ENCODE data around the gene FAM98C. TPM values are rescaled to one million over a fixed set of nuclear protein-coding genes. Genes with fewer than 3 reads are reported as not detected.

The FAM98C gene
- total RNA-seq: 4.7 TPM

- Histone ChIP-seq H3K36me3 (ENCODE audit: control insufficient read depth in 3 of 3, insufficient read depth in 3 of 3, low read length in 3 of 3) (peaks cover 3 to 6% (median 6%) of the 10 kb centered on the region in 3 donors), H3K9ac (ENCODE audit: low read depth in 1 of 3, low read length in 3 of 3) (peak within 1 kb of the TSS; percentile 76 to 85 (median 79)), H3K9me3 (ENCODE audit: control insufficient read depth in 3 of 3, low read length in 3 of 3) (no peaks in the 10 kb centered on the region), H3K4me1 (ENCODE audit: control insufficient read depth in 3 of 3, insufficient read depth in 3 of 3, low read length in 3 of 3) (peaks cover 0 to 6% (median 3%) of the 10 kb centered on the region in 3 donors), H3K4me3 (ENCODE audit: low read length in 3 of 3) (peak within 1 kb of the TSS; percentile 81 to 94 (median 83)), H3K27ac (ENCODE audit: low read depth, low read length) (no peak within 1 kb of the TSS), H3K27me3 (ENCODE audit: control insufficient read depth in 3 of 3, insufficient read depth in 3 of 3, low read length in 3 of 3) (peaks cover 9 to 17% (median 15%) of the 10 kb centered on the region in 3 donors)
These were observed at the start of gene FAM98C for GRCh38 chr19:38402967-38403674. Gene FAM98C (plus strand): TSS chr19:38403093. CDS start chr19:38403154, 61 bp downstream.

GRCh38 chr19:38355728-38356725 is 46.9 kb upstream of the FAM98C start:
- H3K27me3 ChIP-seq (ENCODE audit: control insufficient read depth in 3 of 3, insufficient read depth in 3 of 3, low read length in 3 of 3): peaks cover 42 to 64% (median 47%) of the 10 kb centered on the region in 3 donors
- H3K9me3 ChIP-seq (ENCODE audit: control insufficient read depth in 3 of 3, low read length in 3 of 3): no peaks in the 10 kb centered on the region
- no peaks in the 10 kb centered on the region for H3K36me3 ChIP-seq (ENCODE audit: control insufficient read depth in 3 of 3, insufficient read depth in 3 of 3, low read length in 3 of 3)
- H3K4me1 ChIP-seq (ENCODE audit: control insufficient read depth in 3 of 3, insufficient read depth in 3 of 3, low read length in 3 of 3): peaks cover 0 to under 1% (median under 1%) of the 10 kb centered on the region in 3 donors
- no peak overlapping the region for H3K9ac ChIP-seq (ENCODE audit: low read depth in 1 of 3, low read length in 3 of 3)
- H3K4me3 ChIP-seq (ENCODE audit: low read length in 3 of 3): no peak overlapping the region
- H3K27ac ChIP-seq (ENCODE audit: low read depth, low read length): no peak overlapping the region

DNA sequence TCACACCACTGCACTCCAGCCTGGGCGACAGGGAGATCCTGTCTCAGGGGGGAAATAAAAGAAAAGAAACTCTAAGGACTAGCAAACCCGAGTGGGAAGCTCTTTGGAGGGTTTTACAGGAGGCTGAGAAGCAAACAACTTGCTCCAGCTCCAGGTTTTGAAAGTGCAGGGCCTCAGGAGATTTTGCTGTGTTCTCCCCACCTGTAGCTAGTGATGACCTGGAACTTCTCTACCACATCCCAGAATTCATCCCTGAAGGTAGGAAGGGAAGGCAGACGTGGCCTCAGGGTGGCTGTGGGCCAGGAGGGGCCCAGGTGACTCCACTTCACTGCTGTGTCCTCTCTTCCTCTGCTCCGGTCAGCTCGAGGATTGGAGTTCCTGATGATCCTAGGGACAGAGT is 44.8 kb upstream of the FAM98C start:
- H3K4me1 ChIP-seq (ENCODE audit: control insufficient read depth in 3 of 3, insufficient read depth in 3 of 3, low read length in 3 of 3): peaks cover 4 to 15% (median 12%) of the 10 kb centered on the region in 3 donors
- no peaks in the 10 kb centered on the region for H3K36me3 ChIP-seq (ENCODE audit: control insufficient read depth in 3 of 3, insufficient read depth in 3 of 3, low read length in 3 of 3)
- no peak overlapping the region for H3K27ac ChIP-seq (ENCODE audit: low read depth, low read length)
- H3K4me3 ChIP-seq (ENCODE audit: low read length in 3 of 3): no peak overlapping the region
- peaks cover 34 to 61% (median 39%) of the 10 kb centered on the region in 3 donors for H3K27me3 ChIP-seq (ENCODE audit: control insufficient read depth in 3 of 3, insufficient read depth in 3 of 3, low read length in 3 of 3)
- no peak overlapping the region for H3K9ac ChIP-seq (ENCODE audit: low read depth in 1 of 3, low read length in 3 of 3)
- H3K9me3 ChIP-seq (ENCODE audit: control insufficient read depth in 3 of 3, low read length in 3 of 3): no peaks in the 10 kb centered on the region

GRCh38 chr19:38359242-38360021 is 43.5 kb upstream of the FAM98C start:
- H3K27me3 ChIP-seq (ENCODE audit: control insufficient read depth in 3 of 3, insufficient read depth in 3 of 3, low read length in 3 of 3): peaks cover 31 to 56% (median 34%) of the 10 kb centered on the region in 3 donors
- H3K36me3 ChIP-seq (ENCODE audit: control insufficient read depth in 3 of 3, insufficient read depth in 3 of 3, low read length in 3 of 3): no peaks in the 10 kb centered on the region
- H3K4me1 ChIP-seq (ENCODE audit: control insufficient read depth in 3 of 3, insufficient read depth in 3 of 3, low read length in 3 of 3): peaks cover 4 to 15% (median 12%) of the 10 kb centered on the region in 3 donors
- no peak overlapping the region for H3K27ac ChIP-seq (ENCODE audit: low read depth, low read length)
- H3K4me3 ChIP-seq (ENCODE audit: low read length in 3 of 3): no peak overlapping the region
- H3K9me3 ChIP-seq (ENCODE audit: control insufficient read depth in 3 of 3, low read length in 3 of 3): no peaks in the 10 kb centered on the region
- no peak overlapping the region for H3K9ac ChIP-seq (ENCODE audit: low read depth in 1 of 3, low read length in 3 of 3)

DNA sequence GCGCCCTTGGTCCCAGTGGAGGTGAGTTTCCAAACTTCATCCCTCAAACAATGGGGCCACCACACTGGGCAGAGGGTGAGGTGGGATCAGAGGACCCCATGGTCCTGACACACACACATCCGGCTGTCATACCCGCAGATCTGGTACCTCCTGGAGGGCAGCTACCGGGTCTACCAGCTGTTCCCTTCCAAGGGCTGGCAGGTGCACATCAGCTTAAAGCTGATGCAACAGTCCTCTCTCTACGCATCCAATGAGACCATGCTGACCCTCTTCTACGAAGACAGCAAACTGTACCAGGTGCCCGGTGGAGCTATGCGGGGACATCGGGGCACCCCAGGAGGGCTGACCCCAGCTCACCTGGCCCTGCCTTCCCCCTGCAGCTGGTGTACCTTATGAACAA is 42.5 kb upstream of the FAM98C start:
- H3K9ac ChIP-seq (ENCODE audit: low read depth in 1 of 3, low read length in 3 of 3): no peak overlapping the region
- no peaks in the 10 kb centered on the region for H3K9me3 ChIP-seq (ENCODE audit: control insufficient read depth in 3 of 3, low read length in 3 of 3)
- no peaks in the 10 kb centered on the region for H3K36me3 ChIP-seq (ENCODE audit: control insufficient read depth in 3 of 3, insufficient read depth in 3 of 3, low read length in 3 of 3)
- H3K4me3 ChIP-seq (ENCODE audit: low read length in 3 of 3): no peak overlapping the region
- H3K4me1 ChIP-seq (ENCODE audit: control insufficient read depth in 3 of 3, insufficient read depth in 3 of 3, low read length in 3 of 3): peaks cover 4 to 15% (median 12%) of the 10 kb centered on the region in 3 donors
- no peak overlapping the region for H3K27ac ChIP-seq (ENCODE audit: low read depth, low read length)
- peaks cover 34 to 52% (median 34%) of the 10 kb centered on the region in 3 donors for H3K27me3 ChIP-seq (ENCODE audit: control insufficient read depth in 3 of 3, insufficient read depth in 3 of 3, low read length in 3 of 3)

DNA sequence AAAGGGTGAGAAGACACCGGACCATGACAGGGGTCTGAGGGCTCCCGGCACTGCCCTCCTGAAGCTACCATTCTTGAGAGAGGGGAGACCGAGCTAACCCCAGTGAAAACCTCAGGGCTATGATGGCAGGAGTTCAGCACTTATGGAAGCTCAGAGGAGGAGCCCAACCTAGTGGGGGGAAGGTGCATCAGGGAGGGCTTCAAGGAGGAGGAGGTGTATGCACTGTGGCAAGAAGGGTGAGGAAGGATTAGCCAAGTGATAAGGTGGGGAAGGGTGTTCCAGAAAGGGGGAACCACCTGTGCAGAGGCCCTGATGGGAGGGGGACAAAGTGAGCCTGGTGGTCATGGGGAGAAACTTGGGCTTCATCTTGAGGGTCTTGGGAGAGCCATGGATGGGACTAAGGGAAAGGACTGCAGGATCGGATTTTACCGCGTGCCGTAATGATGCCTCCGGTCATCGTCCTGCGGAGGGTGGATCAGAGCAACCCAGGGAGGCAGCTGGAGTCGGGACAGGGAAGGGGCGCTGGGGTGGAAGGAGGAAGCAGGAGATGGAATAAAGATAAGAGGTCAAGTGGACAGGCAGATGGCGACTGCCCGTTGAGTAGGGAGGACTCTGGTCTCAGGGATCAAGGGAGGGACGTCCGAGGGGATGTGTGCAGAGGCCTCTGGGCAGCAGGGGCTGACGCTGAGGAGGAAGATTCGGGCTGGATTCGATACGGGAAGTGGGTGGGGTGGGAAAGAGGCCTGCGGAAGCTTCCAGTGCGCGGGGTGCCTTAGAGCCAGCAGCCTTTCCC is 41.9 kb upstream of the FAM98C start:
- peaks cover 36 to 53% (median 36%) of the 10 kb centered on the region in 3 donors for H3K27me3 ChIP-seq (ENCODE audit: control insufficient read depth in 3 of 3, insufficient read depth in 3 of 3, low read length in 3 of 3)
- H3K4me1 ChIP-seq (ENCODE audit: control insufficient read depth in 3 of 3, insufficient read depth in 3 of 3, low read length in 3 of 3): peaks cover 4 to 15% (median 12%) of the 10 kb centered on the region in 3 donors
- no peak overlapping the region for H3K27ac ChIP-seq (ENCODE audit: low read depth, low read length)
- peak overlapping the region in 1 of 3 donors; percentile 64 for H3K9ac ChIP-seq (ENCODE audit: low read depth in 1 of 3, low read length in 3 of 3)
- H3K9me3 ChIP-seq (ENCODE audit: control insufficient read depth in 3 of 3, low read length in 3 of 3): no peaks in the 10 kb centered on the region
- no peaks in the 10 kb centered on the region for H3K36me3 ChIP-seq (ENCODE audit: control insufficient read depth in 3 of 3, insufficient read depth in 3 of 3, low read length in 3 of 3)
- peak overlapping the region; percentile 71 to 75 (median 74) for H3K4me3 ChIP-seq (ENCODE audit: low read length in 3 of 3)

GRCh38 chr19:38361633-38362075 is 41.2 kb upstream of the FAM98C start:
- no peak overlapping the region for H3K27ac ChIP-seq (ENCODE audit: low read depth, low read length)
- peaks cover 32 to 51% (median 36%) of the 10 kb centered on the region in 3 donors for H3K27me3 ChIP-seq (ENCODE audit: control insufficient read depth in 3 of 3, insufficient read depth in 3 of 3, low read length in 3 of 3)
- H3K9ac ChIP-seq (ENCODE audit: low read depth in 1 of 3, low read length in 3 of 3): peak overlapping the region in 2 of 3 donors; percentile 14 to 64
- H3K4me1 ChIP-seq (ENCODE audit: control insufficient read depth in 3 of 3, insufficient read depth in 3 of 3, low read length in 3 of 3): peaks cover 4 to 15% (median 12%) of the 10 kb centered on the region in 3 donors
- peak overlapping the region; percentile 71 to 75 (median 74) for H3K4me3 ChIP-seq (ENCODE audit: low read length in 3 of 3)
- no peaks in the 10 kb centered on the region for H3K36me3 ChIP-seq (ENCODE audit: control insufficient read depth in 3 of 3, insufficient read depth in 3 of 3, low read length in 3 of 3)
- no peaks in the 10 kb centered on the region for H3K9me3 ChIP-seq (ENCODE audit: control insufficient read depth in 3 of 3, low read length in 3 of 3)

GRCh38 chr19:38362076-38362945 is 40.6 kb upstream of the FAM98C start:
- H3K27ac ChIP-seq (ENCODE audit: low read depth, low read length): no peak overlapping the region
- no peaks in the 10 kb centered on the region for H3K9me3 ChIP-seq (ENCODE audit: control insufficient read depth in 3 of 3, low read length in 3 of 3)
- H3K36me3 ChIP-seq (ENCODE audit: control insufficient read depth in 3 of 3, insufficient read depth in 3 of 3, low read length in 3 of 3): no peaks in the 10 kb centered on the region
- H3K9ac ChIP-seq (ENCODE audit: low read depth in 1 of 3, low read length in 3 of 3): peak overlapping the region in 2 of 3 donors; percentile 14 to 25
- H3K27me3 ChIP-seq (ENCODE audit: control insufficient read depth in 3 of 3, insufficient read depth in 3 of 3, low read length in 3 of 3): peaks cover 36 to 50% (median 39%) of the 10 kb centered on the region in 3 donors
- peak overlapping the region; percentile 71 to 75 (median 74) for H3K4me3 ChIP-seq (ENCODE audit: low read length in 3 of 3)
- H3K4me1 ChIP-seq (ENCODE audit: control insufficient read depth in 3 of 3, insufficient read depth in 3 of 3, low read length in 3 of 3): peaks cover 4 to 15% (median 12%) of the 10 kb centered on the region in 3 donors

All from skeletal muscle tissue (tissue), 4 donors.